HepG2 (cell line): ENCODE results near the gene FAHD2A. TPM values are rescaled to one million over a fixed set of nuclear protein-coding genes. Genes with fewer than 3 reads are reported as not detected.

Experiments used
- ATAC-seq: fragments of 200-7000 bp; cut with Tn5 transposase; 3 replicates; pipeline ENCODE4 v1.9.1; 2020; ENCODE audit warnings: mild to moderate bottlenecking, moderate library complexity
- BruUV-seq: library from RNA; stranded (reverse); fragments of 400-500 nt; replicated peaks from 2 replicates; lab custom pipeline; 2021; lab: Mats Ljungman, UMichigan
- CTCF ChIA-PET: fragments of 300-600 bp; formaldehyde crosslinking; extraction: SDS; loops from one replicate; lab custom pipeline; 2021; ENCODE audit warnings: low total read pairs, inconsistent platforms, low intra/inter-chr PET ratio; lab: Yijun Ruan, JAX
- POLR2A ChIA-PET: fragments of 350-600 bp; sonication (Branson Sonifier 250); formaldehyde crosslinking; loops from one replicate; lab custom pipeline; 2020; ENCODE audit warnings: antibody characterized with exemption, inconsistent platforms; lab: Yijun Ruan, JAX
- DNase-seq: peaks from one replicate; pipeline ENCODE4 v3.0.0-alpha.2; 2015; ENCODE audit warnings: low spot score
- FAIRE-seq: peaks from 3 replicates; lab custom pipeline; 2011; peaks lifted over from hg19 to GRCh38; lab: Jason Lieb, UNC
- H2AFZ ChIP-seq: one replicate; pipeline ENCODE4 v1.6.1; 2011; ENCODE audit warnings: low read length, inconsistent platforms
- H3K27ac ChIP-seq: fragments of 300-600 bp; 3 replicates; pipeline ENCODE4 v1.8.0; 2011; ENCODE audit warnings: mixed run types, mild to moderate bottlenecking, mixed read lengths, low read length, inconsistent platforms; ENCODE audit not compliant: insufficient read depth; ENCODE audit errors: extremely low read length
- H3K27me3 ChIP-seq, 2 experiments: fragments of 200-600 bp in 1 of 2; 2 replicates in 1 of 2; 3 replicates in 1 of 2; pipeline versions ENCODE4 v1.6.0 to v1.8.0; 2011; ENCODE audit warnings: low read length in 2 of 2, mild to moderate bottlenecking in 2 of 2, moderate library complexity in 2 of 2, inconsistent platforms in 1 of 2; ENCODE audit not compliant: insufficient read depth in 2 of 2, control insufficient read depth in 1 of 2
- H3K36me3 ChIP-seq, 2 experiments: fragments of 200-600 bp in 1 of 2; replicated peaks in 1 of 2; 2 replicates in 1 of 2; 3 replicates in 1 of 2; pipeline versions ENCODE4 v1.5.1 to v1.8.0; 2011; ENCODE audit warnings: low read length in 2 of 2, inconsistent platforms in 1 of 2; ENCODE audit not compliant: insufficient read depth in 2 of 2, control insufficient read depth in 1 of 2
- H3K4me1 ChIP-seq: 2 replicates; pipeline ENCODE4 v1.5.1; 2012; ENCODE audit warnings: low read length, inconsistent platforms; ENCODE audit not compliant: insufficient read depth
- H3K4me2 ChIP-seq: 2 replicates; pipeline ENCODE4 v1.6.0; 2011; ENCODE audit warnings: low read depth, low read length, inconsistent platforms
- H3K4me3 ChIP-seq, 3 experiments: fragments of 200-600 bp in 1 of 3; sonication (generic), shearing (Covaris generic) in 1 of 3; replicated peaks in 1 of 3; 2 replicates each; pipeline ENCODE4 v1.5.1; 2011 to 2016; ENCODE audit warnings: low read length in 3 of 3, inconsistent platforms in 2 of 3, low read depth in 2 of 3, mild to moderate bottlenecking in 2 of 3, control low read depth in 1 of 3, mixed read lengths in 1 of 3; ENCODE audit not compliant: insufficient read depth in 1 of 3
- H3K79me2 ChIP-seq: one replicate; pipeline ENCODE4 v1.6.1; 2011; ENCODE audit warnings: low read length, inconsistent platforms; ENCODE audit not compliant: insufficient read depth
- H3K9ac ChIP-seq: 2 replicates; pipeline ENCODE4 v1.6.0; 2011; ENCODE audit warnings: mild to moderate bottlenecking, low read depth, low read length, inconsistent platforms; ENCODE audit not compliant: insufficient read depth
- H3K9me3 ChIP-seq: 2 replicates; pipeline ENCODE4 v1.5.1; 2012; ENCODE audit warnings: mild to moderate bottlenecking, low read length
- H4K20me1 ChIP-seq: 2 replicates; pipeline ENCODE4 v1.6.0; 2011; ENCODE audit warnings: inconsistent platforms, mild to moderate bottlenecking, low read length, moderate library complexity; ENCODE audit not compliant: insufficient read depth
- ATF5 ChIP-seq: sonication (generic); formaldehyde crosslinking; IDR thresholded peaks from 2 replicates; pipeline ENCODE4 v1.4.0; 2020; ENCODE audit warnings: mild to moderate bottlenecking, low read depth, missing genetic modification reagents
- CC2D1A ChIP-seq: sonication (generic); formaldehyde crosslinking; IDR thresholded peaks from 2 replicates; pipeline ENCODE4 v1.8.1; 2023; ENCODE audit warnings: mild to moderate bottlenecking, missing genetic modification reagents
- CREB1 ChIP-seq, 2 experiments: fragments of 450-650 bp in 1 of 2; IDR thresholded peaks; 2 replicates each; pipeline ENCODE4 v1.6.1; 2016 to 2017; ENCODE audit warnings: control low read depth in 1 of 2, mild to moderate bottlenecking in 1 of 2, missing compliant biosample characterization in 1 of 2, missing genetic modification characterization in 1 of 2
- HNRNPLL ChIP-seq: fragments of 200-400 bp; formaldehyde crosslinking; IDR thresholded peaks from 2 replicates; pipeline ENCODE4 v1.6.1; 2017; ENCODE audit warnings: mild to moderate bottlenecking, low read depth, low read length; ENCODE audit not compliant: poor library complexity, severe bottlenecking
- JDP2 ChIP-seq: sonication (generic); formaldehyde crosslinking; IDR thresholded peaks from 2 replicates; pipeline ENCODE4 v1.8.1; 2022; ENCODE audit warnings: missing genetic modification reagents, borderline replicate concordance
- NFKB2 ChIP-seq: sonication (generic); formaldehyde crosslinking; IDR thresholded peaks from 2 replicates; pipeline ENCODE4 v1.4.0; 2020; ENCODE audit warnings: missing genetic modification reagents, borderline replicate concordance
- SRY ChIP-seq: sonication (generic); formaldehyde crosslinking; IDR thresholded peaks from 2 replicates; pipeline ENCODE4 v1.8.0; 2022; ENCODE audit warnings: mild to moderate bottlenecking, missing genetic modification reagents
- ZNF10 ChIP-seq: sonication (generic); formaldehyde crosslinking; IDR thresholded peaks from 2 replicates; pipeline ENCODE4 v1.4.0; 2020; ENCODE audit warnings: mild to moderate bottlenecking, low read depth, missing genetic modification reagents, borderline replicate concordance
- ZNF225 ChIP-seq: sonication (generic); formaldehyde crosslinking; IDR thresholded peaks from 2 replicates; pipeline ENCODE4 v1.4.0; 2020; ENCODE audit warnings: mild to moderate bottlenecking, missing genetic modification reagents
- ZNF337 ChIP-seq: sonication (generic); formaldehyde crosslinking; IDR thresholded peaks from 2 replicates; pipeline ENCODE4 v1.5.1; 2020; ENCODE audit warnings: missing genetic modification reagents, low read depth, mild to moderate bottlenecking, borderline replicate concordance
- ZNF512B ChIP-seq: sonication (generic); formaldehyde crosslinking; IDR thresholded peaks from 2 replicates; pipeline ENCODE4 v1.5.1; 2020; ENCODE audit warnings: missing genetic modification reagents, mild to moderate bottlenecking, borderline replicate concordance
- ZNF777 ChIP-seq: sonication (generic); formaldehyde crosslinking; IDR thresholded peaks from 2 replicates; pipeline ENCODE4 v1.4.0; 2020; ENCODE audit warnings: missing genetic modification reagents
- ZNF878 ChIP-seq: sonication (generic); formaldehyde crosslinking; IDR thresholded peaks from 2 replicates; pipeline ENCODE4 v1.8.1; 2023; ENCODE audit warnings: mild to moderate bottlenecking, missing genetic modification reagents, moderate library complexity
- WGBS: methylation state at CpG from one replicate; pipeline ENCODE4 v1.1.6; 2017; ENCODE audit warnings: low lambda C conversion rate; 5-methylcytosine and 5-hydroxymethylcytosine counted together
- in situ Hi-C: cut with HindIII; loops from 2 replicates; pipeline ENCODE4 v1.10.0; 2017; ENCODE audit warnings: low pct_unique_long_range_greater_than_20kb; ENCODE audit not compliant: extremely low pct_ligation_motif_present
- intact Hi-C: fragments of 100-400 bp; cut with micrococcal nuclease; formaldehyde crosslinking; loops from one replicate; pipeline ENCODE4 v1.10.0; 2022; ENCODE audit not compliant: unreplicated experiment
- polyA plus RNA-seq, 8 experiments: library from polyadenylated mRNA; depleted of rRNA in 3 of 8; stranded (reverse) in 7 of 8; unstranded in 1 of 8; fragments of >200 nt; fragmentation: Illumina TruSeq in 4 of 8; extraction: Trizol in 4 of 8; gene quantifications; 2 replicates each; pipeline versions ENCODE4 v1.2.1 to v1.2.3, GENCODE V29; 2011 to 2016; ENCODE audit warnings: low read depth in 4 of 8, missing spikeins in 1 of 8, mixed read lengths in 1 of 8; ENCODE audit not compliant: insufficient read depth in 1 of 8
- total RNA-seq, 5 experiments: library from RNA; depleted of rRNA; stranded (reverse); fragments of >200 nt; fragmentation: Illumina TruSeq; extraction: Trizol; gene quantifications; 2 replicates each; pipeline ENCODE4 v1.2.3, GENCODE V29; 2016; ENCODE audit warnings: low read depth in 1 of 5
- TF ChIP-seq, protein P1 (sequence below): sonication (generic); formaldehyde crosslinking; IDR thresholded peaks from 2 replicates; pipeline ENCODE4 v1.4.0; 2020; ENCODE audit warnings: missing genetic modification reagents

FAHD2A gene
- total and polyA plus RNA-seq, 2 of the 13 experiments (the other 11 are each of a cell fraction or from before 2014, with no cell fraction given), result 34.0 to 44.2 TPM

DNA sequence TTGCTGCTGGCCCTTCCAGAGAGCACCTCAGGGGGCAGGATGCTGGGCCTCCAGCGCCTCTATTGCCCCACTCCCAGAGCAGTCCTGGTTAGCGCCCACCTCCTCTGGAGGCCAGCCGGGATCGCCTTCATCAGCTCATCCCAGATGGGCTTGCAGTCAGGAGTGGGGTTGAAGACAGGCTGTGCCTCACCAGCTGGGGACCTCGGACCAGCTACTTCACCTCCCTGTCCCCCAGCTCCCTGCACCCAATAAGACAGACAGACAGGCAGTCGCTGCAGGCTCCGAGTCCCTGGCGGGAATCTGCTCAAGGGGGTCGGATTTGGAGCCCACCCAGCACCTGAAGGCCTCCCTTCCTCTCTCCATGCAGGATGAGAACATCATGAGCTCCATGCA is 18.9 kb upstream of the FAHD2A start (continued):
- TF ChIP-seq CC2D1A (CRISPR knock-in tag), result no peak
- TF ChIP-seq, protein P1, sequence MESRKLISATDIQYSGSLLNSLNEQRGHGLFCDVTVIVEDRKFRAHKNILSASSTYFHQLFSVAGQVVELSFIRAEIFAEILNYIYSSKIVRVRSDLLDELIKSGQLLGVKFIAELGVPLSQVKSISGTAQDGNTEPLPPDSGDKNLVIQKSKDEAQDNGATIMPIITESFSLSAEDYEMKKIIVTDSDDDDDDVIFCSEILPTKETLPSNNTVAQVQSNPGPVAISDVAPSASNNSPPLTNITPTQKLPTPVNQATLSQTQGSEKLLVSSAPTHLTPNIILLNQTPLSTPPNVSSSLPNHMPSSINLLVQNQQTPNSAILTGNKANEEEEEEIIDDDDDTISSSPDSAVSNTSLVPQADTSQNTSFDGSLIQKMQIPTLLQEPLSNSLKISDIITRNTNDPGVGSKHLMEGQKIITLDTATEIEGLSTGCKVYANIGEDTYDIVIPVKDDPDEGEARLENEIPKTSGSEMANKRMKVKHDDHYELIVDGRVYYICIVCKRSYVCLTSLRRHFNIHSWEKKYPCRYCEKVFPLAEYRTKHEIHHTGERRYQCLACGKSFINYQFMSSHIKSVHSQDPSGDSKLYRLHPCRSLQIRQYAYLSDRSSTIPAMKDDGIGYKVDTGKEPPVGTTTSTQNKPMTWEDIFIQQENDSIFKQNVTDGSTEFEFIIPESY, result peak; percentile 38; the same call in 1 of the 2 replicates

DNA sequence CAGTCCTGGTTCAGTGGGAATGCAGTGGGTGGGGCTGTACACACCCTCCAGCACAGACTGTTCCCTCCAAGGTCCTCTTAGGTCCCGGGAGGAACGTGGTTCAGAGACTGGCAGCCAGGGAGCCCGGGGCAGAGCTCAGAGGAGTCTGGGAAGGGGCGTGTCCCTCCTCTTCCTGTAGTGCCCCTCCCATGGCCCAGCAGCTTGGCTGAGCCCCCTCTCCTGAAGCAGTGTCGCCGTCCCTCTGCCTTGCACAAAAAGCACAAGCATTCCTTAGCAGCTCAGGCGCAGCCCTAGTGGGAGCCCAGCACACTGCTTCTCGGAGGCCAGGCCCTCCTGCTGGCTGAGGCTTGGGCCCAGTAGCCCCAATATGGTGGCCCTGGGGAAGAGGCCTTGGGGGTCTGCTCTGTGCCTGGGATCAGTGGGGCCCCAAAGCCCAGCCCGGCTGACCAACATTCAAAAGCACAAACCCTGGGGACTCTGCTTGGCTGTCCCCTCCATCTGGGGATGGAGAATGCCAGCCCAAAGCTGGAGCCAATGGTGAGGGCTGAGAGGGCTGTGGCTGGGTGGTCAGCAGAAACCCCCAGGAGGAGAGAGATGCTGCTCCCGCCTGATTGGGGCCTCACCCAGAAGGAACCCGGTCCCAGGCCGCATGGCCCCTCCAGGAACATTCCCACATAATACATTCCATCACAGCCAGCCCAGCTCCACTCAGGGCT is 17.5 kb upstream of the FAHD2A start:
- Histone ChIP-seq H3K4me1 (peaks cover 40% of the 10 kb centered on the region), H4K20me1 (no peaks in the 10 kb centered on the region), H3K79me2 (no peaks in the 10 kb centered on the region), H3K4me3 (peak overlapping the region in 1 of 3 experiments; percentile 52; a peak in 1 of 6 replicates), H3K9ac (no peak overlapping the region), H3K27ac (no peak overlapping the region), H3K9me3 (no peaks in the 10 kb centered on the region), H3K27me3 (0 out of 5 replicates have a peak, but pooled peaks cover 0 to 5% of the 10 kb centered on the region in 2 experiments), H2AFZ (no peak overlapping the region), H3K4me2 (peak overlapping the region; percentile 63), H3K36me3 (no peaks in the 10 kb centered on the region)
- WGBS, result 28% methylated on average over 7 of the region's 12 CpGs
- ChIA-PET CTCF (no interaction called here), POLR2A (interaction anchor here (1.8 kb wide), 1 partner anchor 18 kb away, joined by 6 read pairs; the partner anchor contains the start of gene FAHD2A)
- BruUV-seq, result no TSS peak
- intact Hi-C loops, result no loop called here
- in situ Hi-C loops, result no loop called here
- FAIRE-seq (no peak), DNase-seq (no peak), ATAC-seq (peak; percentile 61)
- TF ChIP-seq ZNF10 (CRISPR knock-in tag) (no peak), NFKB2 (0 out of 2 replicates have a peak, but pooled peaks have one; percentile 7), ZNF337 (CRISPR knock-in tag) (no peak), JDP2 (CRISPR knock-in tag) (no peak), ZNF225 (CRISPR knock-in tag) (no peak), SRY (0 out of 2 replicates have a peak, but pooled peaks have one; percentile 36), ZNF777 (CRISPR knock-in tag) (no peak), ATF5 (no peak), HNRNPLL (no peak), CREB1 (IDR thresholded peaks at IDR 0.05) (no peak), CREB1 (CRISPR knock-in tag; IDR thresholded peaks at IDR 0.05) (no peak), ZNF878 (CRISPR knock-in tag) (no peak), ZNF512B (CRISPR knock-in tag) (no peak)
